H9 (cell line): ENCODE measurements around the gene MCAT. TPM values are rescaled to one million over a fixed set of nuclear protein-coding genes. Genes with fewer than 3 reads are reported as not detected.
A peak's percentile ranks its signal among the peaks of the same experiment; 100 is the strongest.

ENCODE experiments used
- DNase-seq: peaks from one replicate; pipeline ENCODE4 v3.0.0-alpha.2; 2017
- H2AFZ ChIP-seq: one replicate; pipeline ENCODE4 v1.6.1; 2013; ENCODE audit warnings: mild to moderate bottlenecking, low read length, control low read depth, moderate library complexity
- H2AK5ac ChIP-seq: 2 replicates; pipeline ENCODE4 v1.6.1; 2013; ENCODE audit warnings: low read length, control low read depth, mixed read lengths; ENCODE audit not compliant: insufficient read length
- H2BK120ac ChIP-seq: one replicate; pipeline ENCODE4 v1.6.1; 2013; ENCODE audit warnings: low read depth, mild to moderate bottlenecking, low read length, control low read depth, inconsistent platforms; ENCODE audit not compliant: poor library complexity, severe bottlenecking
- H2BK12ac ChIP-seq: 2 replicates; pipeline ENCODE4 v1.6.1; 2013; ENCODE audit warnings: low read length, control low read depth, mixed read lengths, low read depth; ENCODE audit not compliant: insufficient read length
- H2BK15ac ChIP-seq: 2 replicates; pipeline ENCODE4 v1.6.1; 2013; ENCODE audit warnings: low read depth, low read length, control low read depth
- H2BK20ac ChIP-seq: one replicate; pipeline ENCODE4 v1.6.1; 2013; ENCODE audit warnings: low read depth, mild to moderate bottlenecking, low read length, control low read depth, inconsistent platforms; ENCODE audit not compliant: poor library complexity, severe bottlenecking
- H2BK5ac ChIP-seq: 2 replicates; pipeline ENCODE4 v1.6.1; 2013; ENCODE audit warnings: low read length, control low read depth, mixed read lengths; ENCODE audit not compliant: insufficient read length
- H3K14ac ChIP-seq: 2 replicates; pipeline ENCODE4 v1.6.1; 2013; ENCODE audit warnings: low read length, control low read depth; ENCODE audit not compliant: insufficient read depth
- H3K18ac ChIP-seq: 2 replicates; pipeline ENCODE4 v1.6.1; 2013; ENCODE audit warnings: low read depth, mild to moderate bottlenecking, mixed read lengths, low read length, control low read depth; ENCODE audit not compliant: insufficient read length
- H3K23ac ChIP-seq: 2 replicates; pipeline ENCODE4 v1.6.1; 2013; ENCODE audit warnings: low read length, control low read depth, mixed read lengths, low read depth; ENCODE audit not compliant: insufficient read length
- H3K23me2 ChIP-seq: 2 replicates; pipeline ENCODE4 v1.6.1; 2013; ENCODE audit warnings: low read depth, mild to moderate bottlenecking, mixed read lengths, low read length, control low read depth; ENCODE audit not compliant: insufficient read length, poor library complexity, severe bottlenecking
- H3K27ac ChIP-seq: 2 replicates; pipeline ENCODE4 v1.5.1; 2013; ENCODE audit warnings: low read length, control low read depth, mixed read lengths, low read depth; ENCODE audit not compliant: insufficient read length
- H3K27me3 ChIP-seq: 2 replicates; pipeline ENCODE4 v1.6.1; 2013; ENCODE audit warnings: low read length, control low read depth, inconsistent platforms; ENCODE audit not compliant: insufficient read depth
- H3K4ac ChIP-seq: 2 replicates; pipeline ENCODE4 v1.6.1; 2013; ENCODE audit warnings: low read depth, mild to moderate bottlenecking, control low read depth, inconsistent platforms, low read length, moderate library complexity
- H3K4me1 ChIP-seq: 2 replicates; pipeline ENCODE4 v1.6.1; 2013; ENCODE audit warnings: low read length, control low read depth, inconsistent platforms; ENCODE audit not compliant: insufficient read depth
- H3K4me2 ChIP-seq: 2 replicates; pipeline ENCODE4 v1.6.1; 2013; ENCODE audit warnings: low read length, control low read depth, mixed read lengths; ENCODE audit not compliant: insufficient read length, insufficient read depth
- H3K56ac ChIP-seq: 2 replicates; pipeline ENCODE4 v1.6.1; 2013; ENCODE audit warnings: low read depth, mild to moderate bottlenecking, mixed read lengths, low read length, control low read depth; ENCODE audit not compliant: insufficient read length
- H3K79me1 ChIP-seq: 2 replicates; pipeline ENCODE4 v1.6.1; 2013; ENCODE audit warnings: low read depth, mild to moderate bottlenecking, moderate library complexity, low read length, control low read depth, inconsistent platforms; ENCODE audit not compliant: insufficient read depth, poor library complexity, severe bottlenecking
- H3K79me2 ChIP-seq: 2 replicates; pipeline ENCODE4 v1.6.1; 2013; ENCODE audit warnings: low read length, control low read depth, inconsistent platforms; ENCODE audit not compliant: insufficient read depth
- H3K9ac ChIP-seq: 2 replicates; pipeline ENCODE4 v1.6.1; 2013; ENCODE audit warnings: low read length, control low read depth, mixed read lengths; ENCODE audit not compliant: insufficient read length; ENCODE audit errors: extremely low read depth
- H3K9me3 ChIP-seq: one replicate; pipeline ENCODE4 v1.6.1; 2013; ENCODE audit warnings: low read depth, low read length, inconsistent platforms; ENCODE audit not compliant: control insufficient read depth
- H3T11ph ChIP-seq: one replicate; pipeline ENCODE4 v1.6.1; 2013; ENCODE audit warnings: mild to moderate bottlenecking, low read length, control low read depth, inconsistent platforms
- H4K20me1 ChIP-seq: one replicate; pipeline ENCODE4 v1.6.1; 2013; ENCODE audit not compliant: control insufficient read depth, insufficient read length, insufficient read depth
- H4K5ac ChIP-seq: 2 replicates; pipeline ENCODE4 v1.6.1; 2013; ENCODE audit warnings: low read depth, mild to moderate bottlenecking, mixed read lengths, low read length, control low read depth; ENCODE audit not compliant: insufficient read length
- H4K8ac ChIP-seq: replicated peaks from 2 replicates; pipeline ENCODE4 v1.6.1; 2013; ENCODE audit warnings: low read length, control low read depth, mixed read lengths, low read depth; ENCODE audit not compliant: insufficient read length
- H4K91ac ChIP-seq: 2 replicates; pipeline ENCODE4 v1.6.1; 2013; ENCODE audit warnings: low read depth, mild to moderate bottlenecking, moderate library complexity, mixed read lengths, low read length, control low read depth; ENCODE audit not compliant: insufficient read length
- H3K27ac Mint-ChIP-seq, 3 experiments: 2 replicates in 2 of 3; 3 replicates in 1 of 3; pipeline ENCODE4 v1.8.0; 2020 to 2021; ENCODE audit warnings: mixed read lengths in 3 of 3, mild to moderate bottlenecking in 1 of 3, moderate library complexity in 1 of 3
- H3K27me3 Mint-ChIP-seq: 2 replicates; pipeline ENCODE4 v1.8.0; 2021; ENCODE audit warnings: low read depth, mild to moderate bottlenecking, moderate library complexity, mixed read lengths
- H3K36me3 Mint-ChIP-seq, 3 experiments: 2 replicates in 2 of 3; 3 replicates in 1 of 3; pipeline ENCODE4 v1.8.0; 2020 to 2021; ENCODE audit warnings: low read depth in 3 of 3, mixed read lengths in 3 of 3; ENCODE audit not compliant: insufficient read depth in 1 of 3
- H3K4me1 Mint-ChIP-seq, 2 experiments: 2 replicates each; pipeline ENCODE4 v1.8.0; 2020; ENCODE audit warnings: mixed read lengths in 2 of 2
- H3K4me3 Mint-ChIP-seq, 2 experiments: 2 replicates in 1 of 2; 3 replicates in 1 of 2; pipeline ENCODE4 v1.8.0; 2020 to 2021; ENCODE audit warnings: mild to moderate bottlenecking in 2 of 2, mixed read lengths in 2 of 2, moderate library complexity in 1 of 2
- H3K9me3 Mint-ChIP-seq, 2 experiments: 2 replicates in 1 of 2; 3 replicates in 1 of 2; pipeline ENCODE4 v1.8.0; 2020; ENCODE audit warnings: mild to moderate bottlenecking in 2 of 2, mixed read lengths in 2 of 2, moderate library complexity in 1 of 2
- WGBS: extraction: QIAGEN DNeasy Blood & Tissue Kit; methylation state at CpG from one replicate; pipeline ENCODE4 v1.1.7; 2013; ENCODE audit warnings: missing lambda C conversion rate, low lambda C conversion rate, mixed read lengths; ENCODE audit not compliant: insufficient read length; ENCODE audit errors: extremely low coverage; 5-methylcytosine and 5-hydroxymethylcytosine counted together
- total RNA-seq: library from RNA; stranded (reverse); gene quantifications from 2 replicates; pipeline ENCODE4 v1.2.1, GENCODE V29; 2021
- TF ChIP-seq, protein P1 (sequence below): fragments of 200-600 bp; sonication (generic); conservative IDR thresholded peaks from 3 replicates; pipeline ENCODE4 v1.8.0; 2021; ENCODE audit warnings: antibody characterized with exemption, mild to moderate bottlenecking

Gene MCAT
- total RNA-seq, 1 experiment from 2014 or later, result 20.3 TPM

DNA sequence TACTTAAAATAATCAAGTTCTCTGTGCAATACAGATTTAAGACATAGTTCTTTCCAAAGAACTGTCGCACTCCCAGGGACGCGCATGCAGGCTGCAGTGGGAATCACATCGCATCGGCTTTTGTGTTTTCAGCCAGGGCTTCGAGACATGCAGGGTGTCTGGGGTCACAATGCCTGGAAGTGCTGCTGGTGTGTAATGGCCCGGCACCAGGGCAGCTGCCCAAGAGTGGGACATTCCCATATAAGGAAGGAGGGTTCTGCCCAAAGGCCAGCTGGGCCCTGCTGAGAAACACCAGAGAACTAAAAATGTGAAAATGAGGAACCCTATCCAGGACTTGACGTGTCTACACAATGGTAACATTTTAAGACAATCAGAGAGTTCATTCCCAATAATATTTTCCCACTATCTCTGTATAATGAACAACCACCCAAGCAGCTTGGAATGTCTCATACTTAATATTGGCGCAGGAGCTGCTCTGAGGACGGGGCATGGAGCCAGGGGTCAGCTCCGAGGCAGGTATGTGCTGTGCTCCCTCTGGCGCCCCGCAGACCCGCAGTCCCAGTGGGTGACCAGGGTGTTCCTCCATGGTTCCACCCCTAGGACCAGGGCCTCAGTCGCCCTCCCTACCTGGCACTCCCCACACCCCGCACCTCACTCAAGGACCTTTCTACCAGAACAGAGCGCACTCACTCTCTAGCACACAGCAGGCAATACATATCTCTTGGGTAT, 11.3 kb downstream of the MCAT start:
- no peaks in the 10 kb centered on the region for H3K27me3 Mint-ChIP-seq
- Histone ChIP-seq H2BK15ac (no peak overlapping the region), H3K23me2 (no peaks in the 10 kb centered on the region), H2AFZ (no peak overlapping the region), H4K8ac (no peak overlapping the region), H3K4me2 (no peak overlapping the region), H3K27ac (no peak overlapping the region), H2BK12ac (no peak overlapping the region), H4K20me1 (no peaks in the 10 kb centered on the region), H3K56ac (no peak overlapping the region), H3K4ac (no peak overlapping the region), H2BK120ac (no peak overlapping the region), H3K14ac (no peak overlapping the region), H3K9ac (no peak overlapping the region), H3K9me3 (no peaks in the 10 kb centered on the region), H3K79me1 (no peaks in the 10 kb centered on the region), H4K91ac (no peak overlapping the region), H3T11ph (no peak overlapping the region), H3K18ac (no peak overlapping the region), H3K79me2 (no peaks in the 10 kb centered on the region), H3K27me3 (no peaks in the 10 kb centered on the region), H2BK5ac (no peak overlapping the region), H4K5ac (no peak overlapping the region), H3K4me1 (no peaks in the 10 kb centered on the region), H3K23ac (no peak overlapping the region), H2BK20ac (no peak overlapping the region), H2AK5ac (no peak overlapping the region)
- no peak overlapping the region for H3K4me3 Mint-ChIP-seq
- no CpG with 5 or more reads among the region's 17 CpGs for WGBS
- peaks cover 13 to 47% (median 45%) of the 10 kb centered on the region in 3 experiments; a peak in 6 of 7 replicates for H3K36me3 Mint-ChIP-seq
- DNase-seq, result no peak
- peak overlapping the region in 1 of 3 experiments; percentile 22; a peak in 1 of 7 replicates for H3K27ac Mint-ChIP-seq
- TF ChIP-seq, protein P1, sequence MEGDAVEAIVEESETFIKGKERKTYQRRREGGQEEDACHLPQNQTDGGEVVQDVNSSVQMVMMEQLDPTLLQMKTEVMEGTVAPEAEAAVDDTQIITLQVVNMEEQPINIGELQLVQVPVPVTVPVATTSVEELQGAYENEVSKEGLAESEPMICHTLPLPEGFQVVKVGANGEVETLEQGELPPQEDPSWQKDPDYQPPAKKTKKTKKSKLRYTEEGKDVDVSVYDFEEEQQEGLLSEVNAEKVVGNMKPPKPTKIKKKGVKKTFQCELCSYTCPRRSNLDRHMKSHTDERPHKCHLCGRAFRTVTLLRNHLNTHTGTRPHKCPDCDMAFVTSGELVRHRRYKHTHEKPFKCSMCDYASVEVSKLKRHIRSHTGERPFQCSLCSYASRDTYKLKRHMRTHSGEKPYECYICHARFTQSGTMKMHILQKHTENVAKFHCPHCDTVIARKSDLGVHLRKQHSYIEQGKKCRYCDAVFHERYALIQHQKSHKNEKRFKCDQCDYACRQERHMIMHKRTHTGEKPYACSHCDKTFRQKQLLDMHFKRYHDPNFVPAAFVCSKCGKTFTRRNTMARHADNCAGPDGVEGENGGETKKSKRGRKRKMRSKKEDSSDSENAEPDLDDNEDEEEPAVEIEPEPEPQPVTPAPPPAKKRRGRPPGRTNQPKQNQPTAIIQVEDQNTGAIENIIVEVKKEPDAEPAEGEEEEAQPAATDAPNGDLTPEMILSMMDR, result no peak
- no peaks in the 10 kb centered on the region for H3K9me3 Mint-ChIP-seq
- peaks cover 9 to 12% of the 10 kb centered on the region in 2 experiments for H3K4me1 Mint-ChIP-seq
